Lower lobe of right lung (tissue), 2 donors: ENCODE data around the gene PLEKHJ1. TPM values are rescaled to one million over a fixed set of nuclear protein-coding genes. Genes with fewer than 3 reads are reported as not detected.

ENCODE experiments used
- ATAC-seq, 2 donors: fragments of 200-7000 bp; cut with Tn5 transposase; one replicate each; pipeline ENCODE4 v1.9.1; 2020 to 2022; ENCODE audit warnings: mild to moderate bottlenecking in 2 of 2, moderate library complexity in 2 of 2
- DNase-seq: peaks from one replicate; pipeline ENCODE4 v3.0.0-alpha.2; 2020
- H3K27ac ChIP-seq: fragments of 200-600 bp; one replicate; pipeline ENCODE4 v1.8.0; 2022
- H3K27me3 ChIP-seq: fragments of 200-600 bp; one replicate; pipeline ENCODE4 v1.8.0; 2022; ENCODE audit warnings: low read depth
- H3K36me3 ChIP-seq: fragments of 200-600 bp; one replicate; pipeline ENCODE4 v1.8.0; 2022; ENCODE audit warnings: mild to moderate bottlenecking
- H3K4me1 ChIP-seq: fragments of 200-600 bp; one replicate; pipeline ENCODE4 v1.8.0; 2022
- H3K4me3 ChIP-seq: fragments of 200-600 bp; one replicate; pipeline ENCODE4 v1.8.0; 2022; ENCODE audit warnings: mild to moderate bottlenecking
- H3K9me3 ChIP-seq: fragments of 200-600 bp; one replicate; pipeline ENCODE4 v1.8.0; 2022
- CTCF ChIP-seq: fragments of 200-600 bp; IDR thresholded peaks from one replicate; pipeline ENCODE4 v1.8.0; 2022; ENCODE audit warnings: antibody characterized with exemption, mild to moderate bottlenecking
- intact Hi-C: fragments of 100-400 bp; cut with DNase I; formaldehyde crosslinking; loops from one replicate; pipeline ENCODE4 v1.11.0; 2022
- total RNA-seq: library from RNA; stranded (reverse); fragmentation: NEBNext Ultra II Directional; extraction: Animal tissue kit (Norgen Biotek cat#: 25700); gene quantifications from one replicate; pipeline ENCODE4 v1.2.1, GENCODE V29; 2021
- donor health status: DM: no; HTN: yes; CAD: no; lungs with severe emphysema.

The PLEKHJ1 gene
- total RNA-seq, 1 donor from 2014 or later, result 52.0 TPM

- intact Hi-C loops, result no loop called here
- Histone ChIP-seq H3K4me3 (no peak overlapping the region), H3K27ac (no peak overlapping the region), H3K36me3 (peaks cover 97% of the 10 kb centered on the region), H3K27me3 (no peaks in the 10 kb centered on the region), H3K9me3 (no peaks in the 10 kb centered on the region), H3K4me1 (no peaks in the 10 kb centered on the region)
- no peak for ATAC-seq
- DNase-seq, result no peak
- TF ChIP-seq CTCF, result no peak
These were observed 9.9 kb downstream of the PLEKHJ1 start for GRCh38 chr19:2226051-2226839.

DNA sequence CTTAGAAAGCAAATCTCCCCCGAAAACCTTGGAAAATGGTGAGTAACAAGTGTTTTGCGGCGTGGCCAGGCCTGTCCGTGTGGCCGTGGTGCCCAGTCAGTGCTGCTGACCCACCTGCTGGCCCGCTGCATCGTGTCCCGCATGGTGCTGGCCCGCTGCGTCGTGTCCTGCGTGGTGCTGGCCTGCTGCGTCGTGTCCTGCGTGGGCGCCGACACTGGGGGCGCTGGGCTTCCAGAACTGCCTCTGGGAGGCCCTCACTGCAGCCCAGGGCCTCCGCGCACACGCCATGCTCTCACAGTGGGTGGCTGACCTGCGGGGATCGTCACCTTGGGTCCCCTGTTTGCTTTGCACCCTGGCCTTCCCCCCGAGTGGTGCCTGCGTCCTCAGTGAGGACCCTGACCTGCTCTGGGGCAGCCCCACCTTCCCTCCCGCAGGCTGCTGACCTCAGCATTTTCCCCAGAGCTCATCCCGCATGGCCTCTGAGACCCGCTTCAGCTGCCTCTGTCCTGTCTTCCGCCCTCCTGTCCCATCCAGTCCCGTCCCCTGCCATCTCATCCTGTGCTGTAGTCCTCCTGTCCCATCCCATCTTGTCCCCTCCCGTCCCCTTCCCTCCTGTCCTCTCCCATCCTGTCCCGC is 10.6 kb downstream of the PLEKHJ1 start:
- Histone ChIP-seq H3K4me3 (no peak overlapping the region), H3K9me3 (no peaks in the 10 kb centered on the region), H3K36me3 (peaks cover 97% of the 10 kb centered on the region), H3K27ac (no peak overlapping the region), H3K4me1 (no peaks in the 10 kb centered on the region), H3K27me3 (no peaks in the 10 kb centered on the region)
- intact Hi-C loops, result no loop called here
- DNase-seq (no peak), ATAC-seq (no peak)
- no peak for TF ChIP-seq CTCF

GRCh38 chr19:2224754-2225349 is 11.3 kb downstream of the PLEKHJ1 start:
- Histone ChIP-seq H3K27ac (no peak overlapping the region), H3K27me3 (no peaks in the 10 kb centered on the region), H3K36me3 (peaks cover 97% of the 10 kb centered on the region), H3K9me3 (no peaks in the 10 kb centered on the region), H3K4me3 (no peak overlapping the region), H3K4me1 (no peaks in the 10 kb centered on the region)
- no peak for TF ChIP-seq CTCF
- intact Hi-C loops, result no loop called here
- DNase-seq (no peak), ATAC-seq (no peak)

DNA sequence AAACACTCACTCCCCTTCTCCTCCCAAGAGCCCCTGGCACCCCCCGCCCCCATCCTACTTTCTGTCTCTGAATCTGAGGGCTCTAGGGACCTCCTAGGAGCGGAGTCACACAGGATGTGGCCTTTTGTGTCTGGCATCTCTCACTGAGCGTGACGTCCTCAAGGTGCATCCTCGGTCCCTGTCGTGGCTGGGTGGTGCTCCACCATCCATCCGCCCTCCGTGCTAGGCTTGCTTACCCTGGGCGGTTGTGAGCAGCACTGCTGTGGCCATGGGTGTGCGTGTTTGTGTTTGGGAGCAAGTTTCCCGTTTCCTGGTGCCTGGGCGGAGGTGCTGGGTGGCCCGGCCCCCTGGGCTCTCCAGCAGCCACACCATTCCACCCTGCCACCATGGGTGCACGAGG is 12.2 kb downstream of the PLEKHJ1 start:
- Histone ChIP-seq H3K27ac (no peak overlapping the region), H3K4me1 (no peaks in the 10 kb centered on the region), H3K9me3 (no peaks in the 10 kb centered on the region), H3K36me3 (peaks cover 97% of the 10 kb centered on the region), H3K27me3 (no peaks in the 10 kb centered on the region), H3K4me3 (no peak overlapping the region)
- TF ChIP-seq CTCF, result no peak
- ATAC-seq, result no peak
- no peak for DNase-seq
- intact Hi-C loops, result no loop called here

DNA sequence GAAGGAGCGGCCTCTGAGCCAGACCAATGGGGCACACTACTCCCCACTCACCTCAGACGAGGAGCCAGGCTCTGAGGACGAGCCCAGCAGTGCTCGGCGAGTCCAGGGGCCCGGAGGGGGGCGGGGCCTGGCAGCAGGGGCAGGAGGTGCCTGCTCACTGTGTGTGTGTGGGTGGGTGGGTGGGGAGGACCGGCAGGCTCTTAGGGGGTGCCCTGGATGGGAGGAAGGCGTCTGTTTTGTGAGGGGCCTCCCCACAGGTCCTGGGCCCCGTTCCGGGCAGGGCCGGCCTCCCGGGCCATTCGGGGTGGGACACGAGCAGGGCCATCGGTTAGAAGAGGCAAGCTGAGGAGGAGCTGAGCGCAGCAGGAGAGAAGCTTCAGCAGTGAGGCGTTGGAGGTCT is 12.7 kb downstream of the PLEKHJ1 start:
- intact Hi-C loops, result no loop called here
- Histone ChIP-seq H3K36me3 (peaks cover 95% of the 10 kb centered on the region), H3K27me3 (no peaks in the 10 kb centered on the region), H3K9me3 (no peaks in the 10 kb centered on the region), H3K27ac (no peak overlapping the region), H3K4me3 (no peak overlapping the region), H3K4me1 (no peaks in the 10 kb centered on the region)
- TF ChIP-seq CTCF, result no peak
- ATAC-seq, result no peak
- no peak for DNase-seq
